Colonic mucosa (tissue), 4 donors: ENCODE measurements around the gene PYGO2. TPM values are rescaled to one million over a fixed set of nuclear protein-coding genes. Genes with fewer than 3 reads are reported as not detected.
A peak's percentile ranks its signal among the peaks of the same experiment; 100 is the strongest.

ENCODE experiments used
- DNase-seq: peaks from one replicate; pipeline ENCODE4 v3.0.0-alpha.2; 2020
- H3K27ac ChIP-seq: fragments of 200-600 bp; one replicate; pipeline ENCODE4 v1.8.0; 2021
- H3K27me3 ChIP-seq: fragments of 200-600 bp; one replicate; pipeline ENCODE4 v1.8.0; 2021
- H3K36me3 ChIP-seq: fragments of 200-600 bp; one replicate; pipeline ENCODE4 v1.8.0; 2021
- H3K4me1 ChIP-seq: fragments of 200-600 bp; one replicate; pipeline ENCODE4 v1.8.0; 2021; ENCODE audit warnings: mild to moderate bottlenecking
- H3K4me3 ChIP-seq: fragments of 200-600 bp; one replicate; pipeline ENCODE4 v1.8.0; 2021
- H3K9ac ChIP-seq, 2 donors: one replicate each; pipeline ENCODE4 v1.7.0; 2013; ENCODE audit warnings: control low read depth in 2 of 2, low read depth in 2 of 2, low read length in 2 of 2
- H3K9me3 ChIP-seq: fragments of 200-600 bp; one replicate; pipeline ENCODE4 v1.8.0; 2021
- CTCF ChIP-seq: fragments of 200-600 bp; IDR thresholded peaks from one replicate; pipeline ENCODE4 v1.8.0; 2022; ENCODE audit warnings: antibody characterized with exemption, mild to moderate bottlenecking
- intact Hi-C: fragments of 100-400 bp; cut with DNase I; formaldehyde crosslinking; loops from one replicate; pipeline ENCODE4 v1.14.1; 2022
- total RNA-seq, 2 donors: library from RNA; stranded (reverse); fragmentation: NEBNext Ultra II Directional in 1 of 2; extraction: Animal tissue kit (Norgen Biotek cat#: 25700) in 1 of 2; gene quantifications; one replicate each; pipeline ENCODE4 v1.2.1, GENCODE V29; 2021
- donor health status: healthy.
- donor health status: DM: no; HTN: no; CAD: no.
- donor health status: DM: no; HTN: no; CAD: no.

Gene PYGO2
- total RNA-seq, 2 donors from 2014 or later: 25.8 to 33.8 TPM

DNA sequence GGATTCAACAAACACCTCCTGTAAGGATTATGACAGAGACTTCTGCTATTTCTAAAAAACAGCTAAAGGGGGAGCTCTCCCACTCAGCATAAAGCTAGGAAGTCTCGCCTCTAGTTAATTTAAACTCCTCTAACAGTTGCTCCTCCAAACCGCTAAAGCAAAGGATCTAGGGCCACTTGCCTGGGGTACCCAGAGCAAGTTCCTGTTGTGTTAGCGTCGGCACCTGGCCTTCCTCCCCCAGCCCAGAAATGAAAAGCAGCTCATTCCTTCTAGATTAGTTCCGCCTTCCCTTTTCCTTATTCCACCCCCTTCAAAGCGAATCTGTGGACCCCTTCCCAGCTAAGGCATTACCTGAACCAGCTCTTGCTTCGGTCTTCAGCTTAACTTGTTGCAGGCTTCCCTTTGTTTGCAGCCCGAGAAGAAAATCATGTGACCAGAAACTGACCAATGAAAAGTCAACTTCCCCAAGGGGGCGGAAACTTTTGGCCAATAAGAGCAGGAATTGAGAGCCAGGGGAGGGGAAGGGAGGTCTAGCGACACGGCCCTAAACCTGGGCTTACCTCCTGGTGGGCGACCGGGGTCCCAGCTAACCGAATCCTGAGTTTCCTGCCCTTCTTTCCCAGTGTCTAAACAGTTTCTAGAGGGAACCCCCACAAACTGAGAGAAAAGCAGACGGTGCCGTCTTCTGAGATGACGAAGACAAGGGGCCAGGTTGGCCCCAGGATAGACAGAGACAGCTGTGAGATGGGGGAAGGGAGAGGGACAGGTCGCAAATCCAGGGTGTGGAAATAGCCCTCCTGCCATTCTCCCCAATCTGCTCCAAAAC is 5.7 kb downstream of the PYGO2 start, which contains the start of gene PBXIP1:
PBXIP1 (minus strand) TSS at position 382 of the 826 bp plus-strand sequence. CDS start 2,378 bp downstream, outside the sequence.
- peak within 1 kb of the TSS; percentile 70 to 85 for H3K9ac ChIP-seq
- H3K9me3 ChIP-seq: no peaks in the 10 kb centered on the region
- H3K4me3 ChIP-seq: peak within 1 kb of the TSS; percentile 51
- DNase-seq: peak; percentile 92
- peak within 1 kb of the TSS; percentile 72 for H3K27ac ChIP-seq
- intact Hi-C loops: no loop called here
- peaks cover 14% of the 10 kb centered on the region for H3K4me1 ChIP-seq
- no peaks in the 10 kb centered on the region for H3K27me3 ChIP-seq
- H3K36me3 ChIP-seq: no peaks in the 10 kb centered on the region
- TF ChIP-seq CTCF: no peak

- peaks cover 7% of the 10 kb centered on the region for H3K4me1 ChIP-seq
- intact Hi-C loops: no loop called here
- no peaks in the 10 kb centered on the region for H3K27me3 ChIP-seq
- H3K27ac ChIP-seq: peak overlapping the region; percentile 72
- no peaks in the 10 kb centered on the region for H3K9me3 ChIP-seq
- TF ChIP-seq CTCF: no peak
- H3K9ac ChIP-seq: peak overlapping the region; percentile 70 to 85
- no peaks in the 10 kb centered on the region for H3K36me3 ChIP-seq
- peak overlapping the region; percentile 51 for H3K4me3 ChIP-seq
- peak; percentile 63 for DNase-seq
Measured at GRCh38 chr1:154955039-154955717, 6.4 kb downstream of the PYGO2 start.

DNA sequence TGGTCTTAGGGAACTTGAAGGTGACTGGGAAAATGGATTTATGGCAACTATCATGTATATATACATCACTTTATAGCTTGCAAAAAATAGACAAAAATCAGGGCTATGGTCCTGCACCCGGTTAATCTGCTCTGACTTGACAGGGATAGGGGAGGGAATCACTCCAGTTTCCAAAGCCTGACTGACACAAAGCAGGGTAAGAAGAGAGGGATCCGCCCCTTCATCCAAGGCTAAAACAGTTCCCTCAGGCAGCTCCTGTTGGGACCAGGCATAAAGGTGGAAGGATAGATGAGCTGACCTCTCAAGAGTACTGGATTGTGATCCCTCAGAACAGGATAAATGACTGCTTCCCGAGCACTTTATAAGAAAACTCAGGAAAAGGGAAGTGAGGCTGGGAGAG is 7.0 kb downstream of the PYGO2 start:
- intact Hi-C loops: no loop called here
- no peaks in the 10 kb centered on the region for H3K36me3 ChIP-seq
- no peaks in the 10 kb centered on the region for H3K9me3 ChIP-seq
- H3K4me1 ChIP-seq: peaks cover 7% of the 10 kb centered on the region
- peak overlapping the region; percentile 27 to 85 for H3K9ac ChIP-seq
- no peak for DNase-seq
- no peaks in the 10 kb centered on the region for H3K27me3 ChIP-seq
- no peak overlapping the region for H3K27ac ChIP-seq
- H3K4me3 ChIP-seq: peak overlapping the region; percentile 51
- no peak for TF ChIP-seq CTCF

GRCh38 chr1:154953611-154954038 is 8.0 kb downstream of the PYGO2 start:
- Histone ChIP-seq H3K4me3 (no peak overlapping the region), H3K27me3 (no peaks in the 10 kb centered on the region), H3K9ac (peak overlapping the region in 1 of 2 donors; percentile 3), H3K9me3 (no peaks in the 10 kb centered on the region), H3K4me1 (peaks cover 7% of the 10 kb centered on the region), H3K27ac (no peak overlapping the region), H3K36me3 (no peaks in the 10 kb centered on the region)
- no peak for DNase-seq
- intact Hi-C loops: no loop called here
- no peak for TF ChIP-seq CTCF

DNA sequence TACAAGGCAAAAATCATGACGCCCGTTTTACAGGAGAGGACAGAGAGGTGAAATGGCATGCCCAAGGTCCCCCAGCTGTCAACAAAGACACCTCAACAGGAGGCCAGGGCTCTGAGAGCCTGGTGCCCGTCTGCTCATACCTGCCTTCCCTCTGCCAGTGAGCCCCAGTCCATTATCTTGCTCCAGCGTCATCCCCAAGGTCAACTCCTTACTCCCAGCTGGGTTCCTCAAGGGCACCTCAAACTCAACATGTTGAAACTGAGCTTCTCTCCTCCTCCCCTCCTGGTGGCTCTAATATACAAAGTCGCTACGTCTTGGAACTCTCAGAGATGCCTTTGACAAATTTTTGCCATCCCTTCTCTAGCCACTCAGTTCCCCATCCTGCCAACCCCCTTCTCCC is 8.9 kb downstream of the PYGO2 start:
- no peak for DNase-seq
- Histone ChIP-seq H3K27ac (peak overlapping the region; percentile 27), H3K27me3 (no peaks in the 10 kb centered on the region), H3K9ac (no peak overlapping the region), H3K4me3 (no peak overlapping the region), H3K4me1 (peaks cover 7% of the 10 kb centered on the region), H3K9me3 (no peaks in the 10 kb centered on the region), H3K36me3 (no peaks in the 10 kb centered on the region)
- intact Hi-C loops: no loop called here
- no peak for TF ChIP-seq CTCF
